ENCODE data around the gene TNRC18.

TNRC18 gene

DNA sequence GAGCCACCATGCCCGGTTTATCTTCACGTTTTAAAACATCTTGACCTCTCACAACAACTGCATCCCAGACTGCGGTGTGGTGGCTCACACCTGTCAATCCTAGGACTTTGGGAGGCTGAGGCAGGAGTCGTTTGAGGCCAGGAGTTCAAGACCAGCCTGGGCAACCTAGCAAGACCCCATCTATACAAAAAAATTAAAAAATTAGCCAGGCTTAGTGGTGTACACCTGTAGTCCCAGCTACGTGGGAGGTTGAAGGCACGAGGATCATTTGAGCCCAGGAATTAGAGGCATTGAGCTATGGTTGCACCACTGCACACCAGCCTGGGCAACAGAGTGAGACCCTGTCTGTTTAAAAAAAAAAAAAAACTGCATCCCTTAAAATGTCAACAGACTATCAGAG is 20.2 kb downstream of the TNRC18 start:
- no peak for DNase-seq (ENCODE audit: low spot score)

DNA sequence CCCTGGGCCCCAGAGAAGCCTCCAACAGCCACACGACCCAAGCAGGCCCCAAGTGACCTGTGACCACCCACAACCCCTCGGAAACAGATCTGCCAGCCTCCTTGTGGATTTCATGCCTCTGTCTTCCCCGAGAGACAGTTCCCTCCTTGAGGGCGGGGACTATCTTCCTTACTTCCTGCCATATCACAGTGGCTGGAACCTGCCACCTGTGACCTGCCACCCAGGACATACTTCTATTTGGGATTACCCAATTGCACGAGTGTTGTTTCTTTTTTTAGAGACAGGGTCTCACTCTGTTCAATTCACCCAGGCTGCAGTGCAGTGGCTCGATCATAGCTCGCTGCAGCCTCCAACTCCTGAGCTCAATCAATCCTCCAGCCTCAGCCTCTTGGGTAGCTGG is 25.9 kb downstream of the TNRC18 start:
- no peak for DNase-seq (ENCODE audit: low spot score)

DNA sequence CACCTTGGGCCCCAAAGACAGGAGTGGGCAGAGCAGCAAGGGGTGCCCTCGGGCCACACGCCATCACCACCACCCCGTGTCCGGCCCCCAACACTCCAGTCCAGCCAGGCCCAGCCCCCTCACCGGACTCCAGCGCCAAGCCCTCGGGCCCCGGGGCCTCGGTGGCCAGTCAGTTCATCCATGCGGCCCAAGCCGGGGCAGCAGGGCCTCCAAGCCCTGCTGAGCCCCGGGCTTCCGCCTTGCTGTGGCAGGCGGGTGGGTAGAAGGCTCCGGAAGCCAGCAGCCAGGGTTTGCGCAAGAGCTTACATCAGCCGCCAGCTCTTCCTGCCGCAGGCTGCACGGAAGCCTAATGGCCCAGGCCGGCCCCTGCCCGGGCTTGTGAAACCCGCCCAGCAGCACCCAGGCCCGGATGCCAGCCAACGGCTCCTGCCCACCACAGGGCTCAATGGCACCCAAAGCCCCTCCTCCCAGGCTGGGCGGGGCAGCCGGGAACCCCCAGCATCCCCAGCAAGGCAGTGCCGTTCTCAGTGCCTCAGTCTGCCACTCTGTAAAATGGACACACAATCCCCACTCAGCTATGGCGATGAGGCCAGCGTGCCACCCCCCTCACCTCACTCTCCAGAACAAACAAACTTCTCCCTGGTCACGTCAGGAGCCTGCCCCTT is 26.5 kb downstream of the TNRC18 start:
- peak; percentile 99 for DNase-seq (ENCODE audit: low spot score)

DNA sequence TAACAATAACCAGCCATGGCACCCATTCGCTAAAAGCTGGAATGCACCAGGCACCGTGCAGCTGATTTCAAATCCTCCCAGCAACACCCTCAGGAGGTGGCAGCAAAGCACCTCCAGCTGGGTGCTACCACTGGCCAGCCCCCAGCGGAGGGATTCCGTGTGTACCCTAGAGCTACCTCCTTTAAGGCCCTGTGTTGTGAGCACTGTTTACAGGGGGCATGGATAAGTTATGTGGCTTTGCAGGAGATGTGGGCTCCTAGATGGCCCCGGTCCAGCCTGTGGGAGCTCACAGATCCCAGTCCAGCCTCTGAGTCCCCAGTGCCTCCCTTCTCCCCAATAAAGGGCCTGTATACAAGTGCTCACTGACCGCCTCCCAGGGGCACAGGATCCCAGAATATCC is 27.1 kb downstream of the TNRC18 start:
- DNase-seq (ENCODE audit: low spot score), result peak; percentile 55

DNA sequence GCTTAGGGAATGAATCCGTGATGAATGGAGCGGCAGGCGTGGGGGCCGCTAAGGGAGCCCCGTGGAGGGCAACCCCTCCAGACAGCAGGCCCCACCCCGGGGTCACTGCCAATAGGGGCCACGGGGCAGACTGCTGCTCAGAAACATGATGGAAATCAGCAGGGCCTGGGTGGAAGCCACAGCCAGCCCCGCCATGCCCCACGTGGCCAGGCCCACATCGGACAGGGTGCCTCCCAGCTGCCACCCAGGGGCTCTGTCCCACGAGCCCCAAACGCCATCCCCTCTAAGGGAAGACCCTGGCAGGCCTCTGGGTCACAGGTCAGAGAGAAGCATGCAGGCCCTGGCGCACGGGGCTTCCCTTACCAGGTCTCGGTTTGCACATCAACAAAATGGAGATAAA is 28.4 kb downstream of the TNRC18 start:
- DNase-seq (ENCODE audit: low spot score), result no peak

DNA sequence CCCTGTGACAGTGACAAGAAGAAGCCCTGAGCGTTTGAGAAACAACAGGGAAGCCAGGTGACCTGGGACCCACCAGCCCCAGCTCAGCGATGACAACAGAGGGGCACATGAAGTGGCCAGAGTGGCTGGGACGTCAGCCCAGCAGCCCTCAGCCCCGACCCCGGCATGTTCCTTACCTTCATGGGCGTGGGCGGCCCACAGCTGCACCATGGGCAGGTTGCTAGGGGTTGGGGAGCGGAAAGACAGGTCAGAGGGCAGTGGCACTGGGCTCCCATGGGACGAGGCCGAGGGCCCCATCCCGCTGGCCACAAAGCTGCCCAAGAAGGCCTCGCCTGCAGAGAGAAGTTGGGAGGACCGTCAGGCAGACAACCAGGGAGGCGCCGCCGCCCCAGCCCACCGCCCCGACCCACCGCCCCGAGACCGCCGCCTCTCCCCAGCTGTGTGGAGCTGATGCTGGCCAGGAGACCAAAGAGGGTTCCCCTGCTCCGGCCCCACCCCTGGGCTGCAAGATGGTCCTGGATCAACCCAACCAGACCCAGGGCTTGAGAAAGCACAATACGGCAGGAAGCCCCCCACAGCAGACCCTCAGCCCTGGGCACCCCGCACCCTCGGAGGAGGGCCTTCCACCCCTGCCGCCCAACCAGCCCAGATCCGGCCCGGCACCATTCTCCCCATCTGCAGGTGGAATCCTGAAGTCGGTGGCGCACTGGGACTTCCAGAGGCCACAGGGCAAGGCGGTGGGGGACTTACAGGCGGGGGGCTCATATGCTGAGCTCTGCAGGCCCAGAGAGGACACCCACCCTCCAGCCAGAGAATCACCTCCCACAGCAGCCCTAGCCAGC is 29.1 kb downstream of the TNRC18 start:
- DNase-seq (ENCODE audit: low spot score), result no peak

DNA sequence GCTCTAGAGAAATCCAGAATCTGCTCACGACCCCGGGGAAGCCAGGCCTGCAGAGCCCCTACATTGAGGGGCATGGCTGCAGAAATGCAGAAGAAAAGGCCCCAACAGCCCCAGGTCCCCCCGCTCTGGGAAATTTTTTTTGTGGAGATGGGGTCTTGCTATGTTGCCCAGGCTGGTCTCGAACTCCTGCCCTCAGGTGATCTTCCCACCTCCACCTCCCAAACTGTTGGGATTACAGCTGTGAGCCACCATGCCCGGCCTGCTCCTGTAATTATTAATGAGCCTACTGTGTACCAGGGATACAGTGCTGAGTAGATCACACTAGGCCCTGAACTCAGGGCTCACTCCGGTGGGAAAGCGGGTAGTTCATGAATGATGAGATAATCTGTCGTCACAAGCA is 29.9 kb downstream of the TNRC18 start:
- no peak for DNase-seq (ENCODE audit: low spot score)

DNA sequence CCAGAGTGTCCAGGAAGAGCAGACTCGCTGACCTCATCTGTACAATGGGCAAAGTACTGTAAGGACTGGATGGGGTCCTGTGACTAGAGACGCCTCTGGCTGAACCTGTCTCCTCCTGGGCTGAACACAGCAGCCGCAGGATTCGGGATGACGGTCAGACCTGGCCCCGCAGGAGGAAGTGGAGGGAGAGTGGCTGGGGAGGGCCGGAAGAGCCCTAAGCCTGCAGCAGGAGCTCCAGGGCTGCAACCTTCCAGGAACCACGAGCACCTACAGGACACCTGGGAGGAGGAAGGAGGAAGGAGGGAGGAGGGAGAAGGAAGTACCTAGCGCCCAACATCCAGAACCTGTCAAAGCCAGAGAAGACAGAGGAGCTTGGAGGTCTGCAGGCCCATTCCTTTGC is 30.3 kb downstream of the TNRC18 start:
- no peak for DNase-seq (ENCODE audit: low spot score)

DNA sequence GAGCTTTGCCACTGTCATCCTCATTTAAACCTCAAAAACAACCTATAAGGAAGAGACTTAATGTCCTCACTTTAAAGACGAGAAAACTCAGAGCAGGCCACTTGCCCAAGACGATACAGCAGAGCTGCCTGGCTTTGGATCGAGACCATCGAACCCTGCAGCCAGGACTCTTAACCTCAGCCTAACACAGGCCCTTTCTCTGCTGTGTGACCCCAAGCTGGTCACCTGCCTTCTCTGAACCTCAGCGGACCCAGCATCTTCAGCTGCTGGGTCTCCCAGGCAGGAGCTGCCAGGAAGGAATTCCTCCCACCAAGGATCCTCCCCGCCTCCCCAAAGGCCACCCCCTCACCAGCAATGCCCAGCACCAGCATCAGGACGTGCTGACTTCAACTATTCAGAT is 32.7 kb downstream of the TNRC18 start:
- no peak for DNase-seq (ENCODE audit: low spot score)

DNA sequence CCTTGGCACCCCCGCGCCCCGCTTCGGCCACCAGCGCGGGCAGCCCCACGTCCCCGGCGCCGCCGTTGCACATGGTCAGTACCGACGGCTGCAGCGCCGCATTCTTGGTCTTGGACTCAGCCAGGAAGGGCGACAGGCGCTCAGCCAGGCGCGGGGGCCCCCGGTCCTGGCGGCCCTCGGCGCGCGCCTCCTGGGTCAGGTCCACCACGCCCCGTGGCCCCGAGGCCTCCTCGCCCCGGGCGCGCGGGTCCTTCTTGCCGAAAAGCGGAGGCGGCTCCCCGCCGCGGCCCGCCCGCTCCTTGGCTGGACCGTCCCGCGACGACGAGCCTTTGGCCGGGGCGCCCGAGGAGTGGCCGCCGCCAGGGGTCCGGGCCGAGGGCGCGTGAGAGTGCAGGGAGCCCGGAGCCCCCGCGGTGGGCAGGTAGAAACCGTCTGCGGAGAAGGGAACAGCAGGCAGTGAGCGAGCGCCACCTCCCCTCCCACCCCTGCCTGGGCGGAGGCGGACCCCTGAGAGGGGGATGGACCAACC is 34.7 kb downstream of the TNRC18 start:
- no peak for DNase-seq (ENCODE audit: low spot score)

DNA sequence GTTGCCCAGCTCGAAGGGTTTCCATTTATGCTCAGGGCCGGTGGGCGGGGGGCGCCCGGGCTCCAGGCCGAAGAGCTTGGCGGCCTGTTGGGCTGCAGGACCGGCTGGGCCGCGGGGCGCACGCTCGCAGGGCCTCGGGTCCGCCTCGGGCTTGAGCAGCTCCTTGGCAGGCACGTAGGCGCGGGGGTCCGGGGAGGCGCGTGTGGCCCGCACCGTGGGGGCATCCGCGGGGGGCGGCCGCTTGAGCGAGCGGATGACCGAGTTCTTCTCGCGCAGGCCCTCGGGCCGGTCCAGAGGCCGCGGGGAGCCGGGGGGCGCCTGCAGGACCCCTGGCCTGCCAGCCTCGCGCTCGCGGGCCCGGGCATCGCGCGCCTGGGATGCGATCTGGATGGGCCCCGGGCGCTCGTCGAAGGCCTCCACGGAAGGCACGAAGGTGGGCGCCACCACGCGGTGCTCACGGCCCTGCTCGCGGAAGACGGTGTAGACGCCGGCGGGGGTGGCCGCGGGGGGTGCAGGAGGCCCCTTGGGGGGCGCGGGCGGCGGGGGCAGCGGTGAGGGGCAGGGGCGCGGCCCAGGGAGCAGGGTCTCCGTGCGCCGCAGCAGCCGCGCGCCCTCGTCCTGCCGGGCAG is 35.2 kb downstream of the TNRC18 start:
- no peak for DNase-seq (ENCODE audit: low spot score)

DNA sequence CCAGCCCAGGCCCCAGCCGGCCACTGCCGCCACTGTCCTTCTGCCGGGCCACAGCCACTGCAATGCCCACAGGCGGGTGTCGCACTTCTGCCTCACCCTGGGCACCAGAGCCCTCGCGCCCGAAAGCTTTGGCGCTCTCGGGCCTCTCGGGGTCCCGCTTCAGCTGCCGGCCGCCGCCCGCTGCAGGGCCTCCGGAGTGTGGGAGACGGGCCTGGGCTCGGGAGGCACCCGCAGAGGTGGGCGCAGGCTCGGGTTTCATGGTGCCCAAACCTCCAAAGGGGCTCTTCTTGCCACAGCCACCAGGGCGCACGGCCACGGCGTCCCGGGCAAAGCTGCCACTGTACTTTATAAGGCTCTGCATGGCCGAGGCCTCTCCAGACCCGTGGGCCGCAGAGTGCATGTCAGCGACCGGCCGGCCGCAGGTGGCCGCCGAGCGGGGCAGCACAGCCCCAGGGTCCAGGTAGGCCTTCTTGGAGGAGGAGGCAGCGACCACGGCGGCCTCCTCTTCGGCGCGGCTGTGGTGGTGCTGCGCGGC is 35.9 kb downstream of the TNRC18 start:
- no peak for DNase-seq (ENCODE audit: low spot score)

DNA sequence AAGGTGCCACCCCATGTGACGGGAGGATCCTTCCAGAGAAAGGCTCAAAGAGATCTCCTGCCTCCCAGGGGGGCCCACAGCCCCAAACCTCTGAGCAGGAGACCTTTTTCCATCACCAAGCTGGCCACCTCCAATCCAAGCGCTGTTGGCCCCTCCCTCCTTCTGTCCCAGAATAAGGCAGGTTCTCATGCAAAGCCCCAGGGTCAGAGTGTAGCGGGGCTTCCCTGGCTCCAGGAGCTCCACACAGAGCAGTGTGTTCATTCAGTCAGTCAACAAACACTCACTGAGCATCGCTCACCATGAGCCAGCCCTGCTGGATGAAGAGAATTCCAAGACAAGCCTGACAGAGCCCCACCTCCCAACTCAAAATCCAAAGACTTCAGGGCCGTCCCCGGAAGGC is 39.0 kb downstream of the TNRC18 start:
- DNase-seq (ENCODE audit: low spot score), result no peak

DNA sequence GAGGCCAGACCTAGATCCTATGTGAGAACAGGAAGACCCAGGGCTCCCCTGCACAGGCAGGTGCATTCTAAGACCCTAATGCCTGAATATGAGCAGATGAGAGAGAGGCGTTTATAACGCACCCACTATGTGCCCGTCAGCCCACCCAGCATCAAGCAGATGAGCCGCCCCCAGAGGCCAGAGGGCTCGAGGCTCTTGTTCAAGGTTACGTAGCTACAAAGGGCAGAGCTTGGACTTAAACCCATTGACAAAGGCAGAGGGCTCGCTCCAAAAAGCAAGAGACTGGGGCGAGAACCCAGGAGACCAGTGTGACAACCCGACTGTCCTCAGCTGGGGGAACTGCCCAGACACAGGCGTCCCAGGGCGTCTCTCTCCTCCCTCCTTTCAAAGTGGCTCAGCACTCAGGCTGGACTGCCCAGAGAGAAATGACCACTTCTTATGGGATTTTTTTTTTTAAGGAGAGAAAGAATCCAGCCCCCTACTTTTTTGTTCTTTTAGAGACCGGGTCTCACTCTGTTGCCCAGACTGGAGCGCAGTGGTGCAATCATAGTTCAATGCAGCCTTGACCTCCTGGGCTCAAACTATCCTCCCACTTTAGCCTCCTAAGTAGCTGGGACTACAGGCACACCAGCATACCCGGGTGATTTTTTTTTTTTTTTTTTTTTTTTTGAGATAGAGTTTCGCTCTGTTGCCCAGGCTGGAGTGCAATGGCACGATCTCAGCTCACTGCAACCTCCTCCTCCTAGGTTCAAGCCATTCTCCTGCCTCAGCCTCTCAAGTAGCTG is 40.1 kb downstream of the TNRC18 start:
- no peak for DNase-seq (ENCODE audit: low spot score)

DNA sequence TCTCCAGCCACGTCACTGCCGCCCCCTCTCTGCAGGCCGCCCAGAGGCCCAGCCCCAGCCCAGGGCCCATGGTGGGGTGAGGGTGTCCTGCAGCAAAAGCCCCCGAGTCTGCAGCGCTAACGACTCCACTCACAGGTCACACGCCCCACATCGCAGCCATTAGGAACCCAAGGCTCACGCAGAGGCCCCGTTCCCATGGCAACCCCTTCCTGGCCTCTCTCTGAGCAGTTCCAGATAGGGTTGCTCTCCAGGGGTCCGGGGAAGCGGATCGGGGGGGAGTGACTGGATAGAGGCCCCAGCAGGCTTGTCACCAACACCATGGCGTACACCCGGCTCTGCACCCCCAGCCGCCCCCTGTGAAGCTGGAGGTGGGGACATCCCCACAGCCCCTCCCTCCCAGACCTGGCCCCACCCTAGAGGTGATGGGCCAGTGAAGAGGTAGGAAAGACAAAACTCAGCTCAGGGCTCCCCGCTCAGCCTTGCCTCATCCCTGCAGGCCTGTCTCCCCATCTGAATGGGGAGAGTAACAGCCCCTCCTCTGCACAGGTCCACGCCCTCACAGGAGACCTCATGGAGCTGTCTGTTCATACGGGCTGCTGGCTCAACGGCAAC is 41.2 kb downstream of the TNRC18 start:
- no peak for DNase-seq (ENCODE audit: low spot score)

DNA sequence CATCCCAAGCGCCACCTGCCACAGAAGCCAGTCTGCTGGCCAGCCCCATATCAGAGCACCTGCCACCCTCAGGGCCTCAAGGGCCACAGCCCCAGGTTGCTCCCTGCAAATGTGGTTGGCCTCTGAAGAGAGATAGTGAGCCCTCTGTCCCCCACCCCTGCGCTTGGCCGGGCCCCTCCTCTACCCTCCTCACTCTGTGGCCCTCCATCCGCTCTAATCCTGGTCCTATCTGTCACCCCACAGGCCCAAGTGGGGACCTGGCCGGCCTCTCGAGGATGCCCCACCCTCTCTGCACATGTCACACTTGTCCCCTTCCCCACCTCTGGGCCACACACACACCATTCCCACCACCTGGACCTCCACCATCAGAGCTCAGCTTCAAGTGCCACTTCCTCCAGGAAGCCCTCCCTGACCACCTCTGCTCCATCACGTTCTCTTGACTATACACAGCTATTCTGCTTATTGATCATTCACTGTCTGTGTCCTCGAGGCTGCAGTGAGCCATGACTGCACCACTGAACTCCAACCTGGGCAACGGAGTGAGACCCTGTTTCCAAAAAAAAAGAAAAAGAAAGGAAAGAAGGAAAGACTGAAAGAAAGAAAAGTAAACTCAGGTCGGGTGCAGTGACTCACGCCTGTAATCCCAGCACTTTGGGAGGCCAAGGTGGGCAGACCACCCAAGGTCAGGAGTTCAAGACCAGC is 42.4 kb downstream of the TNRC18 start:
- no peak for DNase-seq (ENCODE audit: low spot score)

DNA sequence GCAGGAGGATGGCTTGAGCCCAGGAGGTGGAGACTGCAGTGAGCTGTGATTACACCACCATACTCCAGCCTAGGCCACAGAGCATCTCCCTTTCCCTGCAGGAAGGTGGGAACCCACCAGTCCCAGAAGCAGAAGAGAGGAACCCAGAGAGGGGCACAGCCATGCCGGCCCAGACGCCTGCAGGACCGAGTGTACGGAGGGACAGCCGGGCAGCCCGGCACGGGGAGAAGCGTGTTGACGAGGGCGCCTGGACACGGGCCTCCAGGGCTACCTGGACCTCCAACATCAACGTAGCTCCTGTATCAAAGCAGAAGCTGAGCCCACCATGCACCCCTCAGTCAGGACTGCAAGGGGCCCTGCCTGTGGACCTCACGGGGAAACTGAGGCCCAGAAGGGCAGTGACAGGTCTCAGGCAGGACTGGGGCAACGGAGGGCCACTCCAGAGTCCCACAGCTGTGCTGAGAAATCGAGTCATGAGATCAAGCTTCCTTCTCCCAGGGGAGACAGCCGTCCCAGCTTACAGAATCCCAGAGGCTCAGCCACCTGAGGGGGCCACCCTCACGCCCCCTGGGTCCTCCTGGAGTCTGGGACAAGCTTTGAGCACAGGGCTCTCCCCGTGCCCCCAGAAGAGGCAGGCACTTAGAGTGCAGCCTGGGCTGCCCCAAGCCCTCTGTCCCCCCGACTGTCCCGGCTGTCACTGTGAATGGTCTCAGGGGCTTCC is 43.1 kb downstream of the TNRC18 start:
- no peak for DNase-seq (ENCODE audit: low spot score)

DNA sequence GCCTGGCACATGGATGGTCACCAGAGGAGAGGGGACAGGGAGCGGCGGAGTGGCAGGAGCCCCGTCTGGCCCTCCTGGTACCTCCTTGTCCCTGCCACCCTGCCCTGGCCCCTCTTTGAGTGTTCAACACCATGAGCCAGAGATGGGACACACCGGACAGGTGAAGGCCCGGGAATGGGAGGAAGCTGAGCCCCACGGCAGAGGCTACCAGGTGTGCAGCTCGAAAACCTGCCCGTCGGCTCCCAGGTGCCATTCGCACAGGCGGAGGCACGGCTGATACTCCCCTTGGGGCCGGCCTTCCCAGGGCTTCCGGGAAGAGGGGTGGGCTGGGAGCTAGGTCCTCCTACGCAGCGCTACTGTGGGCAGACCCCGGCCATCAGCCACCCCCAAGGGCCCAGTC is 44.1 kb downstream of the TNRC18 start:
- no peak for DNase-seq (ENCODE audit: low spot score)

DNA sequence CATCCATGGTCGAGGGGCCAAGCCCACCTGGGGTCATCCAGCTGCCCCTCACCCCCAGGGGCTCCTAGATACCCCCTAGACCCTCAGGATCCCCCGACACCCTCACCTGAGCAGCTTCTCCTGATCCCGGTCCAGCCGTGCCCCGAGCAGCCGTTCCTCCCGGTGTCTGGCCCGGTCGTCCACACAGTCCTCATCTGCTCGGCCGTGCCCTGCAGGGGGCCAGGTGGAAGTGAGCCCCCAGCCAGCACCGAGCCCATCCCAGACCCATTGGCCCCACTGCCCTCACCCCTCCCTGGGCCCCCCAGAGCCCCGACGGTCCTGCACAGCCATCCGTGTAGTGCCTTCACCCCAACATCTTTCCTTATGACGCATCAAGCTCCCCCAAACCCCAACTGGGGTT is 45.8 kb downstream of the TNRC18 start:
- DNase-seq (ENCODE audit: low spot score), result no peak

DNA sequence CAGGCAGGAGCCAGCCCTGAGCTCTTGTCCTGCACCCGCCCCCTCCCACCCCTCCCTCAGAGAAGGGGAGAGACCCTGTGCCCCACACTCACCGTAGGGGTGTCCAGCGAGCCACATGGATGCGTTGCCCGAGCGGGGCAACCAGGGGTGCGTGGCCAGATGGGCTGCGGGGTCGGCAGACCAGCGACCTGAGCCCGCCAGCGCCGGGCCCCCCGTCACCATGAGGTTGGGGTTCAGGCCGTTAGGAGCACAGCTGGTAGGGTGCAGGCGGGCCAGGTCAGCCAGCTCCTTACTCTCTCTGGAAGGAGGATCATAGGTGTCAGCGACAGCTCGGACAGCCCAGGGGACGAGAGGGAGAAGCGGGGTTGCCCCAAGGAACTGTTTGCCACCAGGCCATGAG is 46.4 kb downstream of the TNRC18 start:
- no peak for DNase-seq (ENCODE audit: low spot score)

All from COLO829 (cell line).